HEK293T (cell line): Measurements from ENCODE around the gene ATP6V1G1.

Experiments used
- ARNT ChIP-seq: fragments of 450-650 bp; IDR thresholded peaks from 2 replicates; pipeline ENCODE4 v1.6.1; 2017; ENCODE audit warnings: mild to moderate bottlenecking
- BHLHE40 ChIP-seq: fragments of 450-650 bp; IDR thresholded peaks from 2 replicates; pipeline ENCODE4 v1.6.1; 2016; ENCODE audit warnings: mild to moderate bottlenecking, moderate library complexity, borderline replicate concordance
- HDGF ChIP-seq: fragments of 450-650 bp; IDR thresholded peaks from 2 replicates; pipeline ENCODE4 v1.6.1; 2017; ENCODE audit warnings: antibody characterized with exemption, borderline replicate concordance
- L3MBTL2 ChIP-seq: fragments of 450-650 bp; conservative IDR thresholded peaks from 2 replicates; pipeline ENCODE4 v1.6.1; 2016; ENCODE audit warnings: mild to moderate bottlenecking
- NFRKB ChIP-seq: fragments of 450-650 bp; IDR thresholded peaks from 2 replicates; pipeline ENCODE4 v1.6.1; 2016; ENCODE audit warnings: mild to moderate bottlenecking, moderate library complexity
- SUZ12 ChIP-seq: fragments of 450-650 bp; IDR thresholded peaks from 2 replicates; pipeline ENCODE4 v1.6.1; 2016; ENCODE audit warnings: mild to moderate bottlenecking
- ZNF384 ChIP-seq: fragments of 450-650 bp; IDR thresholded peaks from 2 replicates; pipeline ENCODE4 v1.6.1; 2016

DNA sequence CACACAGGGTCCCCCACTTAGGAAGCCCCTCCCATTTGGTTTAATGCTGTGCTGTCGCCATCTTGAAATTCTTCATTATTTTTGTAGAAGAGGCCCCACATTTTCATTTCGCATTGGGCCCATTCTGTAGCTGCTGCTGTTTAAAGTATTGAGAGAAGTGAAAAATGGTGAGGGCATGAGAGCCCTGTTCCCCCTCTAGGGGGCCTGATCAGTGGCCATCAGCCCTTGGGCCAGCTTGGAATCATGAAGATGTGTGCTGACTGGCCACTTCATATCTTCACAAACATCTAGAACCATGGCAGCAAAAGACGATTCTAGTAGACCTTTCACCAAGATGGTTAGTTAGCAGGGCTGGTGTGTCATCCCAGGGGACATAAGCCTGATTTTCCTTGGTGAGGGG, 26.8 kb downstream of the ATP6V1G1 start:
- TF ChIP-seq BHLHE40 (no peak), L3MBTL2 (no peak), NFRKB (no peak), ARNT (no peak), SUZ12 (no peak), HDGF (no peak), ZNF384 (no peak)
